ENCODE results near the gene ALDH7A1.

ALDH7A1 gene

GRCh38 chr5:126513302-126513701 lies 81.7 kb downstream of the ALDH7A1 start:
- in situ Hi-C loops (cut with HindIII; ENCODE audit: low sequenced_read_pairs), result no loop called here

- in situ Hi-C loops (cut with HindIII; ENCODE audit: low sequenced_read_pairs), result no loop called here
These were observed 82.6 kb downstream of the ALDH7A1 start for GRCh38 chr5:126512451-126512850.

GRCh38 chr5:126511961-126512360 lies 83.1 kb downstream of the ALDH7A1 start:
- in situ Hi-C loops (cut with HindIII; ENCODE audit: low sequenced_read_pairs), result no loop called here

GRCh38 chr5:126509339-126509738 lies 85.7 kb downstream of the ALDH7A1 start:
- in situ Hi-C loops (cut with HindIII; ENCODE audit: low sequenced_read_pairs), result no loop called here

- in situ Hi-C loops (cut with HindIII; ENCODE audit: low sequenced_read_pairs), result no loop called here
These were observed 86.1 kb downstream of the ALDH7A1 start for GRCh38 chr5:126508962-126509279.

GRCh38 chr5:126508251-126508961 lies 86.6 kb downstream of the ALDH7A1 start:
- in situ Hi-C loops (cut with HindIII; ENCODE audit: low sequenced_read_pairs), result no loop called here

- in situ Hi-C loops (cut with HindIII; ENCODE audit: low sequenced_read_pairs), result no loop called here
These were observed 88.9 kb downstream of the ALDH7A1 start for GRCh38 chr5:126506079-126506478.

- in situ Hi-C loops (cut with HindIII; ENCODE audit: low sequenced_read_pairs), result no loop called here
These were observed 91.4 kb downstream of the ALDH7A1 start for GRCh38 chr5:126503602-126504104.

- in situ Hi-C loops (cut with HindIII; ENCODE audit: low sequenced_read_pairs), result no loop called here
These were observed 93.6 kb downstream of the ALDH7A1 start for GRCh38 chr5:126501448-126501847.

GRCh38 chr5:126499853-126500342 lies 95.1 kb downstream of the ALDH7A1 start:
- in situ Hi-C loops (cut with HindIII; ENCODE audit: low sequenced_read_pairs), result no loop called here

GRCh38 chr5:126499278-126499677 lies 95.7 kb downstream of the ALDH7A1 start:
- in situ Hi-C loops (cut with HindIII; ENCODE audit: low sequenced_read_pairs), result no loop called here

- in situ Hi-C loops (cut with HindIII; ENCODE audit: low sequenced_read_pairs), result no loop called here
These were observed 97.5 kb downstream of the ALDH7A1 start for GRCh38 chr5:126497506-126497905.

- in situ Hi-C loops (cut with HindIII; ENCODE audit: low sequenced_read_pairs), result no loop called here
These were observed 100.6 kb downstream of the ALDH7A1 start for GRCh38 chr5:126494393-126494792.

GRCh38 chr5:126492939-126493338 lies 102.1 kb downstream of the ALDH7A1 start:
- in situ Hi-C loops (cut with HindIII; ENCODE audit: low sequenced_read_pairs), result no loop called here

GRCh38 chr5:126490167-126490940 lies 104.7 kb downstream of the ALDH7A1 start:
- in situ Hi-C loops (cut with HindIII; ENCODE audit: low sequenced_read_pairs), result no loop called here

- in situ Hi-C loops (cut with HindIII; ENCODE audit: low sequenced_read_pairs), result no loop called here
These were observed 106.5 kb downstream of the ALDH7A1 start for GRCh38 chr5:126488443-126489065.

- in situ Hi-C loops (cut with HindIII; ENCODE audit: low sequenced_read_pairs), result no loop called here
These were observed 107.4 kb downstream of the ALDH7A1 start for GRCh38 chr5:126487596-126487995.

GRCh38 chr5:126486332-126486731 lies 108.7 kb downstream of the ALDH7A1 start:
- in situ Hi-C loops (cut with HindIII; ENCODE audit: low sequenced_read_pairs), result no loop called here

GRCh38 chr5:126484253-126484652 lies 110.8 kb downstream of the ALDH7A1 start:
- in situ Hi-C loops (cut with HindIII; ENCODE audit: low sequenced_read_pairs), result loop anchor here (5.0 kb wide), 2 partner anchors 48 to 52 kb away; no protein-coding TSS in a partner anchor

GRCh38 chr5:126483156-126483555 lies 111.9 kb downstream of the ALDH7A1 start:
- in situ Hi-C loops (cut with HindIII; ENCODE audit: low sequenced_read_pairs), result loop anchor here (5.0 kb wide), 2 partner anchors 49 to 51 kb away; no protein-coding TSS in a partner anchor

- in situ Hi-C loops (cut with HindIII; ENCODE audit: low sequenced_read_pairs), result loop anchor here (5.0 kb wide), 2 partner anchors 50 kb away; no protein-coding TSS in a partner anchor
These were observed 112.4 kb downstream of the ALDH7A1 start for GRCh38 chr5:126482591-126482990.

All from endothelial cell of hepatic sinusoid (primary cell).